HepG2 (cell line): Measurements from ENCODE around the gene VSNL1. TPM values are rescaled to one million over a fixed set of nuclear protein-coding genes. Genes with fewer than 3 reads are reported as not detected.

ENCODE experiments used
- ATAC-seq: fragments of 200-7000 bp; cut with Tn5 transposase; 3 replicates; pipeline ENCODE4 v1.9.1; 2020; ENCODE audit warnings: mild to moderate bottlenecking, moderate library complexity
- BruUV-seq: library from RNA; stranded (reverse); fragments of 400-500 nt; replicated peaks from 2 replicates; lab custom pipeline; 2021; lab: Mats Ljungman, UMichigan
- CTCF ChIA-PET: fragments of 300-600 bp; formaldehyde crosslinking; extraction: SDS; loops from one replicate; lab custom pipeline; 2021; ENCODE audit warnings: low total read pairs, inconsistent platforms, low intra/inter-chr PET ratio; lab: Yijun Ruan, JAX
- POLR2A ChIA-PET: fragments of 350-600 bp; sonication (Branson Sonifier 250); formaldehyde crosslinking; loops from one replicate; lab custom pipeline; 2020; ENCODE audit warnings: antibody characterized with exemption, inconsistent platforms; lab: Yijun Ruan, JAX
- DNase-seq: peaks from one replicate; pipeline ENCODE4 v3.0.0-alpha.2; 2015; ENCODE audit warnings: low spot score
- FAIRE-seq: peaks from 3 replicates; lab custom pipeline; 2011; peaks lifted over from hg19 to GRCh38; lab: Jason Lieb, UNC
- H2AFZ ChIP-seq: one replicate; pipeline ENCODE4 v1.6.1; 2011; ENCODE audit warnings: low read length, inconsistent platforms
- H3K27ac ChIP-seq: fragments of 300-600 bp; 3 replicates; pipeline ENCODE4 v1.8.0; 2011; ENCODE audit warnings: mixed run types, mild to moderate bottlenecking, mixed read lengths, low read length, inconsistent platforms; ENCODE audit not compliant: insufficient read depth; ENCODE audit errors: extremely low read length
- H3K27me3 ChIP-seq, 2 experiments: fragments of 200-600 bp in 1 of 2; 2 replicates in 1 of 2; 3 replicates in 1 of 2; pipeline versions ENCODE4 v1.6.0 to v1.8.0; 2011; ENCODE audit warnings: low read length in 2 of 2, mild to moderate bottlenecking in 2 of 2, moderate library complexity in 2 of 2, inconsistent platforms in 1 of 2; ENCODE audit not compliant: insufficient read depth in 2 of 2, control insufficient read depth in 1 of 2
- H3K36me3 ChIP-seq, 2 experiments: fragments of 200-600 bp in 1 of 2; replicated peaks in 1 of 2; 2 replicates in 1 of 2; 3 replicates in 1 of 2; pipeline versions ENCODE4 v1.5.1 to v1.8.0; 2011; ENCODE audit warnings: low read length in 2 of 2, inconsistent platforms in 1 of 2; ENCODE audit not compliant: insufficient read depth in 2 of 2, control insufficient read depth in 1 of 2
- H3K4me1 ChIP-seq: 2 replicates; pipeline ENCODE4 v1.5.1; 2012; ENCODE audit warnings: low read length, inconsistent platforms; ENCODE audit not compliant: insufficient read depth
- H3K4me2 ChIP-seq: 2 replicates; pipeline ENCODE4 v1.6.0; 2011; ENCODE audit warnings: low read depth, low read length, inconsistent platforms
- H3K4me3 ChIP-seq, 3 experiments: fragments of 200-600 bp in 1 of 3; sonication (generic), shearing (Covaris generic) in 1 of 3; replicated peaks in 1 of 3; 2 replicates each; pipeline ENCODE4 v1.5.1; 2011 to 2016; ENCODE audit warnings: low read length in 3 of 3, inconsistent platforms in 2 of 3, low read depth in 2 of 3, mild to moderate bottlenecking in 2 of 3, control low read depth in 1 of 3, mixed read lengths in 1 of 3; ENCODE audit not compliant: insufficient read depth in 1 of 3
- H3K79me2 ChIP-seq: one replicate; pipeline ENCODE4 v1.6.1; 2011; ENCODE audit warnings: low read length, inconsistent platforms; ENCODE audit not compliant: insufficient read depth
- H3K9ac ChIP-seq: 2 replicates; pipeline ENCODE4 v1.6.0; 2011; ENCODE audit warnings: mild to moderate bottlenecking, low read depth, low read length, inconsistent platforms; ENCODE audit not compliant: insufficient read depth
- H3K9me3 ChIP-seq: 2 replicates; pipeline ENCODE4 v1.5.1; 2012; ENCODE audit warnings: mild to moderate bottlenecking, low read length
- H4K20me1 ChIP-seq: 2 replicates; pipeline ENCODE4 v1.6.0; 2011; ENCODE audit warnings: inconsistent platforms, mild to moderate bottlenecking, low read length, moderate library complexity; ENCODE audit not compliant: insufficient read depth
- HINFP ChIP-seq: sonication (generic); formaldehyde crosslinking; IDR thresholded peaks from 2 replicates; pipeline ENCODE4 v1.4.0; 2020; ENCODE audit warnings: low read depth, mild to moderate bottlenecking, missing genetic modification reagents
- HIVEP1 ChIP-seq: sonication (generic); formaldehyde crosslinking; IDR thresholded peaks from 2 replicates; pipeline ENCODE4 v1.4.0; 2020; ENCODE audit warnings: mild to moderate bottlenecking, missing genetic modification reagents
- HNRNPH1 ChIP-seq: fragments of 200-400 bp; formaldehyde crosslinking; optimal IDR thresholded peaks from 2 replicates; pipeline ENCODE3; 2017; ENCODE audit warnings: mild to moderate bottlenecking, low read depth, low read length
- RBAK ChIP-seq: sonication (generic); formaldehyde crosslinking; IDR thresholded peaks from 2 replicates; pipeline ENCODE4 v1.5.1; 2020; ENCODE audit warnings: mild to moderate bottlenecking, missing genetic modification reagents
- RFX5 ChIP-seq: IDR thresholded peaks from 2 replicates; pipeline ENCODE4 v1.6.1; 2011; ENCODE audit warnings: low read depth, low read length, improper control_type of control experiment
- RFXANK ChIP-seq: IDR thresholded peaks from 2 replicates; pipeline ENCODE4 v1.6.1; 2016
- SETDB1 ChIP-seq: sonication (generic); formaldehyde crosslinking; IDR thresholded peaks from 2 replicates; pipeline ENCODE4 v1.5.1; 2020; ENCODE audit warnings: missing genetic modification reagents, mild to moderate bottlenecking, borderline replicate concordance
- WGBS: methylation state at CpG from one replicate; pipeline ENCODE4 v1.1.6; 2017; ENCODE audit warnings: low lambda C conversion rate; 5-methylcytosine and 5-hydroxymethylcytosine counted together
- in situ Hi-C: cut with HindIII; loops from 2 replicates; pipeline ENCODE4 v1.10.0; 2017; ENCODE audit warnings: low pct_unique_long_range_greater_than_20kb; ENCODE audit not compliant: extremely low pct_ligation_motif_present
- intact Hi-C: fragments of 100-400 bp; cut with micrococcal nuclease; formaldehyde crosslinking; loops from one replicate; pipeline ENCODE4 v1.10.0; 2022; ENCODE audit not compliant: unreplicated experiment
- polyA plus RNA-seq, 8 experiments: library from polyadenylated mRNA; depleted of rRNA in 3 of 8; stranded (reverse) in 7 of 8; unstranded in 1 of 8; fragments of >200 nt; fragmentation: Illumina TruSeq in 4 of 8; extraction: Trizol in 4 of 8; gene quantifications; 2 replicates each; pipeline versions ENCODE4 v1.2.1 to v1.2.3, GENCODE V29; 2011 to 2016; ENCODE audit warnings: low read depth in 4 of 8, missing spikeins in 1 of 8, mixed read lengths in 1 of 8; ENCODE audit not compliant: insufficient read depth in 1 of 8
- total RNA-seq, 5 experiments: library from RNA; depleted of rRNA; stranded (reverse); fragments of >200 nt; fragmentation: Illumina TruSeq; extraction: Trizol; gene quantifications; 2 replicates each; pipeline ENCODE4 v1.2.3, GENCODE V29; 2016; ENCODE audit warnings: low read depth in 1 of 5

The VSNL1 gene
- total and polyA plus RNA-seq, 2 of the 13 experiments (the other 11 are each of a cell fraction or from before 2014, with no cell fraction given): 63.2 to 95.9 TPM

GRCh38 chr2:17519486-17519885 is 21.0 kb upstream of the VSNL1 start (continued):
- no peak for TF ChIP-seq HINFP (CRISPR knock-in tag)
- no peak for TF ChIP-seq HIVEP1
- no peak for TF ChIP-seq RBAK (CRISPR knock-in tag)
- no peak for TF ChIP-seq HNRNPH1

GRCh38 chr2:17520761-17521160 is 19.7 kb upstream of the VSNL1 start:
- POLR2A ChIA-PET: no interaction called here
- Histone ChIP-seq H4K20me1 (no peaks in the 10 kb centered on the region), H3K4me3 (no peak overlapping the region), H3K27ac (no peak overlapping the region), H2AFZ (no peak overlapping the region), H3K79me2 (no peaks in the 10 kb centered on the region), H3K27me3 (peaks cover 0 to 14% of the 10 kb centered on the region in 2 experiments; a peak in 1 of 5 replicates), H3K9me3 (no peaks in the 10 kb centered on the region), H3K9ac (no peak overlapping the region), H3K36me3 (no peaks in the 10 kb centered on the region), H3K4me2 (no peak overlapping the region), H3K4me1 (peaks cover 15% of the 10 kb centered on the region)
- BruUV-seq: no TSS peak
- in situ Hi-C loops (no loop called here), intact Hi-C loops (no loop called here)
- 50% methylated on average over 2 of the region's 2 CpGs for WGBS
- DNase-seq (no peak), ATAC-seq (no peak), FAIRE-seq (no peak)
- CTCF ChIA-PET: no interaction called here
- TF ChIP-seq RFXANK (CRISPR knock-in tag): peak; percentile 95
- no peak for TF ChIP-seq SETDB1 (CRISPR knock-in tag)
- TF ChIP-seq RFX5: peak; percentile 96
